Measurements from ENCODE around the gene DLX2. TPM values are rescaled to one million over a fixed set of nuclear protein-coding genes. Genes with fewer than 3 reads are reported as not detected.

The DLX2 gene
- total RNA-seq, 2 experiments from 2014 or later, result not detected

GRCh38 chr2:172096626-172097547 lies 5.8 kb downstream of the DLX2 start:
- H3K27ac Mint-ChIP-seq, result no peak overlapping the region
- peaks cover 50% of the 10 kb centered on the region for H3K4me1 Mint-ChIP-seq (ENCODE audit: low read depth)
- intact Hi-C loops (cut with micrococcal nuclease), result no loop called here
- POLR2A ChIA-PET, result interaction anchor here (0.7 kb wide), 1 partner anchor 203 kb away, joined by 3 read pairs; the partner anchor contains the start of gene SLC25A12
- H3K9me3 Mint-ChIP-seq, result no peaks in the 10 kb centered on the region
- no peaks in the 10 kb centered on the region for H3K36me3 Mint-ChIP-seq
- CTCF ChIA-PET, result interaction anchor here (0.5 to 2.9 kb wide), 4 partner anchors 7 to 348 kb away, joined by 3 to 21 read pairs (median 6); partner anchors contain the start of gene DLX1
- peaks cover 68% of the 10 kb centered on the region for H3K27me3 Mint-ChIP-seq
- peak overlapping the region; percentile 14 for H3K4me3 Mint-ChIP-seq
- DNase-seq, result no peak

- Mint-ChIP-seq H3K27me3 (peaks cover 67% of the 10 kb centered on the region), H3K9me3 (no peaks in the 10 kb centered on the region), H3K4me1 (ENCODE audit: low read depth) (peaks cover 44% of the 10 kb centered on the region), H3K4me3 (peak overlapping the region; percentile 71), H3K27ac (peak overlapping the region; percentile 10), H3K36me3 (no peaks in the 10 kb centered on the region)
- POLR2A ChIA-PET, result no interaction called here
- DNase-seq, result no peak
- intact Hi-C loops (cut with micrococcal nuclease), result loop anchor here (1.0 kb wide), 1 partner anchor 11 kb away; the partner anchor contains the start of gene DLX1
- CTCF ChIA-PET, result interaction anchor here (0.5 to 2.9 kb wide), 6 partner anchors 8 to 1875 kb away, joined by 3 to 21 read pairs (median 4); partner anchors contain the start of gene DLX1
These were observed 6.6 kb downstream of the DLX2 start for GRCh38 chr2:172095905-172096625.

DNA sequence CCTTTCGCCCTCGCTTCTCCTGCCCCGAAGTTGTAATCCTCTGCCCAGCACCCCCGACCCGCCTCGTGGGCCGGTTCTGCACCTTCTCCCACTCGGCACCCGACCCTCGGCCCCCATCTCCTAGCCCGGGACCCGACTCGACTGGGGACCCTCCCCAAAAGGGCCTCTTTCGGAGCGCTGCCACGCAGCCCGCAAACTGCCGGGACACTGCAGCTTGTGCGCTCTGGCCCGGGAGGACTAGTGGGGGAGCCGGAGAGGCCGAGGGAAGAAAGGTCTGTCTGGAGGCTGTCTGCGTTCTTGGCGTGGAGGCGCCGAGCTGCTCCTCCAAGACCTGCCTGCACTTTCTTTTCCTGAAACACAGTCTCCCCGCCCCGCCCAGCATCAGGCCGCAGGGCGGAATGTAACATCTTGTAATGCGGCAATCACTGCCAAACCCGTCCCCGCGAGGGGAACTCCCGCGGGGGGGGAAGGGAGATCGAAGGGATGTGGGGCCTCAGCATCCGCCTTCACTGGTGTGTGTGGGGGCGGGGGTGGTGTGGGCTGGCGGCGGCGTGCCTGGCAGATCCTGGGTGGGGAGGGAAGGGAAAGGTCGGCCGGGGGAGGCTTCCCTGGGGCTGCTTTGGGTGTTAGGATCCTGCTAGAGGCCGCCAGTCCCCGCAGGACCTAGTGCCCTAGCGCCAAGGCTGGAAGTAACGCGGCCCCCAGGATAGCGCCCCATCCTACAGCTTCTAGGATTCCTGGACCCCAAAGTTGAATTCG lies 7.4 kb downstream of the DLX2 start:
- intact Hi-C loops (cut with micrococcal nuclease), result loop anchor here (1.0 kb wide), 1 partner anchor 10 kb away; the partner anchor contains the start of gene DLX1
- DNase-seq, result peak; percentile 79
- Mint-ChIP-seq H3K27ac (no peak overlapping the region), H3K9me3 (no peaks in the 10 kb centered on the region), H3K27me3 (peaks cover 69% of the 10 kb centered on the region), H3K36me3 (no peaks in the 10 kb centered on the region), H3K4me3 (peak overlapping the region; percentile 71), H3K4me1 (ENCODE audit: low read depth) (peaks cover 43% of the 10 kb centered on the region)
- ChIA-PET POLR2A (no interaction called here), CTCF (interaction anchor here (0.5 to 2.9 kb wide), 5 partner anchors 9 to 1875 kb away, joined by 3 to 21 read pairs (median 5); partner anchors contain the start of gene DLX1)

DNA sequence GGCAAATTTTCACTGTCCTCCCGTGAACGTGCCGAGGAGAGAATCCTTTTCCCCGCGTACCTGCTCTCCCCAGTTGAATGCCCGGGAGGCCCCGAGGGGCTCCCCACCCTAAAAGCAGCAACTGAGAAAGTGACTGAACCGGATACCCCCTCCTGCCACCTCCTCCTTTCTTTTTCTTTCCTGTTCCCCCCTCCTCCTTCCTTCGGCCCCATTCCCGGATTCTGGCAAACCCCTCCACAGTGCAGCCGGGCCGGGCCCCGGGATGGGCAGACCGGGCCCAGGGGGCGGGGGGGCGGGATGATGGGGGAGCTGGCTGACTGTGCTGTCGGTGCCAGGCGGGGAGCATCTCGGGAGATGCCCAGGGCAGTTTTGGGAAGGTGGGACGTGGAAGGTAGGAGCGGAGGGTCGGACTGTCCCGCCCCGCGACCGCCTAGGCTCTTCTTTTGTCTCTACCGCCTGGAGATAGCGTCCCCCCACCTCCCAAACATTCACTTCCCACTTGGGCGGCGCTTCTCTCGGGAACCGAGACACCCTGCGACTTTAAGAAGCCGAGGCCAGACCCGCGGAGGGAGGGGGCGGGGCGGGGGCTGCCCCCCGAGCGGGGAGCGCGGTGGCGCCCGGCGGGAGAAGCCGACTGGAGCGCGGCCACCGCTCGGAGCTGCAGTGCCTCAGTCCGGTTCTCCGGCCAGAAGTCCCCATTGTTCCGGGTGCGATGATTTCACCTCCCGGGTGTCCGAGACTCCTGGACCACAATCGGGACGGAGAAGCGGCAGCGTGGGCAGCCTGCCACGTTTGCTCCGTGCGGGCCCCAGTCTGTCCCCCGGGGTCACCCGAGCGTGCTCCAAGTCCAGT lies 8.2 kb downstream of the DLX2 start:
- Mint-ChIP-seq H3K9me3 (no peaks in the 10 kb centered on the region), H3K27me3 (peaks cover 74% of the 10 kb centered on the region), H3K4me1 (ENCODE audit: low read depth) (peaks cover 40% of the 10 kb centered on the region), H3K4me3 (peak overlapping the region; percentile 71), H3K27ac (no peak overlapping the region), H3K36me3 (no peaks in the 10 kb centered on the region)
- intact Hi-C loops (cut with micrococcal nuclease), result loop anchor here (1.0 kb wide), 2 partner anchors 8 to 9 kb away; partner anchors contain the start of genes DLX1 and DLX2
- POLR2A ChIA-PET, result no interaction called here
- DNase-seq, result no peak
- CTCF ChIA-PET, result interaction anchor here (0.6 to 2.9 kb wide), 4 partner anchors 8 to 12 kb away, joined by 3 to 21 read pairs (median 4); partner anchors contain the start of gene DLX1

DNA sequence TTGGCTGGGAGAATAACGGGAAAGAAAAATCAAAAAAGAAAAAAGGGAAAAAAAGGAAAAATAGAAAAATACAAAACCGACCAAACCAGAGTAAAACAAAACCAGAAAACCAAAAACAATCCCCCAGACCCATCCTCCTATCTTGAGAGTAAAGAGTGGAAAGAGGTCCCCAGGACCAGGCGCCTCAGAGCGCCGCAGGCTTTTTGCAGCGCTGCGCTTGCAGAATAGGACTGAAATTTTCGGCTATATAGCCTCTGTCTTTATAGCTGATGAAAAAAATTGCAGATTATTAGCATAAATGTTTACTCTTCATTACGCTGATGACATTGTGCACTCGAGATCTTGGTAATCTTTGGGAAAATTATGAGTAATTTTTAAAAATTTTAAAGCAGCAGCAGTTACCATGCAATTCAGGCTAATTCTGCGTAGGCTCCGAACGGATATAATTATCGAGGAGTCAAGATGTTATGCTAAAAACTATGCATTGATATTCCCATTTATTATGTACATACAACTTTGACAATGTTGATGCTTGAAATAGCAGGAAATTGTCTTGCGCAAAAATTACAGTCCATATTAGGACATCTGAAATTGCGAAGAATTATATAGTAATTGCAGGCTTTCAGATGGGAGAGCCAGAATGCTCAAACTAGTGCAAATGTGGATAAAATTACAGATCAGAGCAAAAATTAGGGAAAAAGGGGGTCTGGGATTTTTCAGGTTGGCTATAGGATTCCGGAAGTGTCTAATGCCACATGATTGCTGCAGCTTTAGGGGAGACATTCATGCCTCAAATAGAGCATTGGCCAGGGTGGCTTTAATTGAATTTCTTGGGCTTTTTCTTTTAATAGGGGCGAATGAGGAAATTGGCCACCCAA lies 9.0 kb downstream of the DLX2 start:
- peak overlapping the region; percentile 30 for H3K4me3 Mint-ChIP-seq
- DNase-seq, result no peak
- H3K9me3 Mint-ChIP-seq, result no peaks in the 10 kb centered on the region
- intact Hi-C loops (cut with micrococcal nuclease), result loop anchor here (1.0 kb wide), 1 partner anchor 9 kb away; the partner anchor contains the start of gene DLX2
- ChIA-PET CTCF (interaction anchor here (0.6 to 2.9 kb wide), 4 partner anchors 9 to 352 kb away, joined by 3 to 19 read pairs (median 4); partner anchors contain the start of gene DLX2), POLR2A (interaction anchor here (1.0 kb wide), 1 partner anchor 9 kb away, joined by 3 read pairs; the partner anchor contains the start of gene DLX2)
- no peak overlapping the region for H3K27ac Mint-ChIP-seq
- peaks cover 79% of the 10 kb centered on the region for H3K27me3 Mint-ChIP-seq
- no peaks in the 10 kb centered on the region for H3K36me3 Mint-ChIP-seq
- H3K4me1 Mint-ChIP-seq (ENCODE audit: low read depth), result peaks cover 38% of the 10 kb centered on the region

GRCh38 chr2:172092716-172093415 lies 9.8 kb downstream of the DLX2 start:
- no peak for DNase-seq
- ChIA-PET POLR2A (interaction anchor here (1.0 kb wide), 1 partner anchor 10 kb away, joined by 3 read pairs; the partner anchor contains the start of gene DLX2), CTCF (interaction anchor here (0.7 to 2.9 kb wide), 4 partner anchors 10 to 352 kb away, joined by 3 to 19 read pairs (median 4); partner anchors contain the start of gene DLX2)
- Mint-ChIP-seq H3K36me3 (no peaks in the 10 kb centered on the region), H3K27me3 (peaks cover 83% of the 10 kb centered on the region), H3K4me1 (ENCODE audit: low read depth) (peaks cover 42% of the 10 kb centered on the region), H3K9me3 (no peaks in the 10 kb centered on the region), H3K27ac (no peak overlapping the region), H3K4me3 (no peak overlapping the region)
- intact Hi-C loops (cut with micrococcal nuclease), result no loop called here

- intact Hi-C loops (cut with micrococcal nuclease), result no loop called here
- Mint-ChIP-seq H3K4me1 (ENCODE audit: low read depth) (peaks cover 44% of the 10 kb centered on the region), H3K27ac (no peak overlapping the region), H3K9me3 (no peaks in the 10 kb centered on the region), H3K36me3 (peaks cover 3% of the 10 kb centered on the region), H3K4me3 (no peak overlapping the region), H3K27me3 (peaks cover 83% of the 10 kb centered on the region)
- ChIA-PET CTCF (interaction anchor here (0.5 to 2.9 kb wide), 6 partner anchors 11 to 493 kb away, joined by 3 to 19 read pairs (median 4); partner anchors contain the start of gene DLX2), POLR2A (interaction anchor here (0.6 kb wide), 1 partner anchor 295 kb away, joined by 3 read pairs; no protein-coding TSS in a partner anchor)
- DNase-seq, result no peak
These were observed 10.7 kb downstream of the DLX2 start for GRCh38 chr2:172091761-172092566.

DNA sequence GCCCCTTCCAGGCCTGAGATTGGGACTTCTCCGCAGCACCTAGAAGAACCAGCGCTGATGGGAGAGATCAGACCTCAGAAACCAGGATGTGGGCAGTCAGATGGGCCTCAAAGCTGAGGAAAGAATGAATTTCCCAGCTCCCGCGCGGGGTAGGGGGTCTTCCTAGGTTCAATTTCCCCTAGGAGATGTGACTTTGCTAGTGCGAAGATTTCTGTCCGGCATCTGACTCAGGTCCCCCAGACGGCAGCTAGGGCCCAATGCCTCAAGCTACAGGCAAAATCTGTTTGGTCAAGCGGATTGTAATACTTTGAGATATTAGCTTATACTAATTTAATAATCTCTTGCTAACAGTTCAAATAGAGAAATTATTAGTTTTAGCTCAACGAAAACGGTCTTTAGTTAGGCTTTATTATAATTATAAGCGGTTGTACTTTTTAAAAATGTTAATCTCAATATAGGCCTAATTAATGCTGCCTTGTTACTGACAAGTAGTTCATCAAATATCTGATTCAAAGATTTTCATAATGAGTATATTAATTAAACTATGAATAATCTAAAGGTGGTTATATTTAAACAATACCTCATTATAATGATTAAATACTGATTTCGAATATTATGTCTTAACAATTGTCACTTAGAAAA lies 11.6 kb downstream of the DLX2 start:
- H3K27ac Mint-ChIP-seq, result no peak overlapping the region
- no peak for DNase-seq
- peaks cover 3% of the 10 kb centered on the region for H3K36me3 Mint-ChIP-seq
- ChIA-PET POLR2A (no interaction called here), CTCF (interaction anchor here (0.8 to 2.9 kb wide), 5 partner anchors 12 to 492 kb away, joined by 3 to 19 read pairs (median 4); partner anchors contain the start of gene DLX2)
- no peak overlapping the region for H3K4me3 Mint-ChIP-seq
- no peaks in the 10 kb centered on the region for H3K9me3 Mint-ChIP-seq
- H3K27me3 Mint-ChIP-seq, result peaks cover 86% of the 10 kb centered on the region
- intact Hi-C loops (cut with micrococcal nuclease), result no loop called here
- peaks cover 47% of the 10 kb centered on the region for H3K4me1 Mint-ChIP-seq (ENCODE audit: low read depth)

Measured in activated CD4-positive, alpha-beta memory T cell treated with anti-CD3 and anti-CD28 coated beads for 36 hours (primary cell).